NB4 (cell line): ENCODE results near the gene GSDMA.
A peak's percentile ranks its signal among the peaks of the same experiment; 100 is the strongest.

ENCODE experiments used
- CTCF ChIP-seq: IDR thresholded peaks from one replicate; pipeline ENCODE4 v1.5.1; 2012; ENCODE audit warnings: low read depth, low read length
- POLR2A ChIP-seq: IDR thresholded peaks from 2 replicates; pipeline ENCODE4 v1.6.1; 2011; ENCODE audit warnings: mild to moderate bottlenecking; ENCODE audit not compliant: insufficient read length; ENCODE audit errors: extremely low read depth

DNA sequence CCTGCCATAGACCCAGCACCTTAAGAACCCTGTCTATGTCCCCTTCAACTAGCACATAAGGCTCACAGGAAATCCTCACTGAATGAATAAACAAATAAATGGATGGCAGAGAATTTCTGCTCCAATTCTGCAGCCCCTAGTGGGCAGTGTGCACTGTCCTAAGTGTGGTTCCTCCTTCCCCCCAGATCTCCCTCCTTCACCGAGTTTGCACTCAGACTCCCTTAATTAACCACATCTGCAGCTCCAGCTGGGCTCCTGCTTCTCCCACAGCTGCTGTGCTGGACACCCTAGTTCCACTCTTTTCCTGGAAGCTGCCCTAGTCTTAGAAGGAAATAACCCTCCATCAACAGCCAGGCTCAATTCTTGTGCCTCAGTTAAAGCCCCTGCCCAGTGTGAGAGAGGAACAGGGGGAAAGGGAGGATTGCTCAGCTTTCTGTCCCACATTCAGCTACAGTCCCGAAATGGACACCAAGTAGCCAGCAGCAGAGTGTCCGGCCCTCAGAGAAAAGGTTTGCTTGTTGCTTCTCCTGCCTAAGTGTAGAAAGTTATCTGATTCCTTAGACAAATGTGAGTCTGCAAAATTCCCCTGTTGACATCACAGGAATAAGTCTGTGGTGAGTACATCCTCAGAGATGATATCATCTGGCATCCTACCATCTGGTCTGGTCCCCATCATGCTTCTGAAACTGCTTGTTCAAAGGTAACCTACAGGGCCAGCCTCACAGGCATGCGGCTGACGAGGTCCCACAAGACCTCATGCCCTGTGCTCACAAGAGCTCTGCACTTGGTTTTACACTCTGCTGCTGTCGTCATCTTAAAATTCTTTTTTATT lies 23.0 kb upstream of the GSDMA start:
- TF ChIP-seq CTCF: peak; percentile 90
- no peak for TF ChIP-seq POLR2A
